ENCODE results near the gene RECQL.

RECQL gene, protein sequence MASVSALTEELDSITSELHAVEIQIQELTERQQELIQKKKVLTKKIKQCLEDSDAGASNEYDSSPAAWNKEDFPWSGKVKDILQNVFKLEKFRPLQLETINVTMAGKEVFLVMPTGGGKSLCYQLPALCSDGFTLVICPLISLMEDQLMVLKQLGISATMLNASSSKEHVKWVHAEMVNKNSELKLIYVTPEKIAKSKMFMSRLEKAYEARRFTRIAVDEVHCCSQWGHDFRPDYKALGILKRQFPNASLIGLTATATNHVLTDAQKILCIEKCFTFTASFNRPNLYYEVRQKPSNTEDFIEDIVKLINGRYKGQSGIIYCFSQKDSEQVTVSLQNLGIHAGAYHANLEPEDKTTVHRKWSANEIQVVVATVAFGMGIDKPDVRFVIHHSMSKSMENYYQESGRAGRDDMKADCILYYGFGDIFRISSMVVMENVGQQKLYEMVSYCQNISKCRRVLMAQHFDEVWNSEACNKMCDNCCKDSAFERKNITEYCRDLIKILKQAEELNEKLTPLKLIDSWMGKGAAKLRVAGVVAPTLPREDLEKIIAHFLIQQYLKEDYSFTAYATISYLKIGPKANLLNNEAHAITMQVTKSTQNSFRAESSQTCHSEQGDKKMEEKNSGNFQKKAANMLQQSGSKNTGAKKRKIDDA

DNA sequence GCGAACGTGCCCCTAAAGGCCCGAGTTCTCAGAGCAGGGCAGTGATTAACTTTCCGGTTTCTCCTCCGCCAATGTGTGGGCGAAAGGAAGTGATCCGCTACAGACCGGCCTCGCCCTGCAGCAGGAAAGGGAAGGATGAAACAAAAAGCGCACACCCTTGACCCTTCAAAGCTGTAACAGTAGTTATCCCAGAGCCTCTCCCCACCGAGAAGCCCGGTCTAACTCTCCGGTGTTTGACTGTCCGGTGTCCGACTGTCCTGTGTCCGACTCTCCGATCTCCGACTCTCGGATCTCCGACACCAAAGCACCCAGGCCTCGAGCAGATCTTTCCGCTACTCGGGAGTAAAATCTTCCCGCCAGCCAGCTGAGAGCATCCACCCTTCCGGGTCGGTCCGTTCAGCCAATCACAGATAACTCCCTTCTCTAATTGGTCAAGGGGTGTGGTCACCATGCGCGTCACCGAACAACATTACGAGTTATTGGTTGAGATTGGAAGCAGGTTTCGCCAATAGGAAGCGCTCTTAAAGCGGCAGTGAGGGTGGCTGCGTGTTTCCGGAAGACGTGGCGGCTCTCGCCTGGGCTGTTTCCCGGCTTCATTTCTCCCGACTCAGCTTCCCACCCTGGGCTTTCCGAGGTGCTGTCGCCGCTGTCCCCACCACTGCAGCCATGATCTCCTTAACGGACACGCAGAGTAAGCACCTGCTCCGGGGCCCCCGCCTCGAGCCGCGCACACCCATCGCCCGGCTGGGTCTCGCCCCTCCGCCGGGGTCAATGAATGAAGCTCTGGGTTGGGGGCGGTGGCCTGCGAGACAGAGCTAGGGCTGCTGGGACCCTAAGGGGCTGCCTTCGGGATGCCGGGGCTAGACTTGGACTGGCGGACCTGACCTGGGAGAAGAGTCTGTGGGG is at the start of gene RECQL, which contains the start of gene GOLT1B:
TSS of gene RECQL (minus strand) at position 378 of the 906 bp plus-strand sequence. CDS start 2,065 bp downstream, outside the sequence.
TSS of gene GOLT1B (plus strand) at position 532 of the 906 bp plus-strand sequence. CDS start at position 667, 135 bp downstream.
- peak; percentile 74 for DNase-seq

- DNase-seq: no peak
Observed at GRCh38 chr12:21547437-21547836, 46.0 kb upstream of the RECQL start.

GRCh38 chr12:21546716-21547115 is 45.3 kb upstream of the RECQL start:
- no peak for DNase-seq

DNA sequence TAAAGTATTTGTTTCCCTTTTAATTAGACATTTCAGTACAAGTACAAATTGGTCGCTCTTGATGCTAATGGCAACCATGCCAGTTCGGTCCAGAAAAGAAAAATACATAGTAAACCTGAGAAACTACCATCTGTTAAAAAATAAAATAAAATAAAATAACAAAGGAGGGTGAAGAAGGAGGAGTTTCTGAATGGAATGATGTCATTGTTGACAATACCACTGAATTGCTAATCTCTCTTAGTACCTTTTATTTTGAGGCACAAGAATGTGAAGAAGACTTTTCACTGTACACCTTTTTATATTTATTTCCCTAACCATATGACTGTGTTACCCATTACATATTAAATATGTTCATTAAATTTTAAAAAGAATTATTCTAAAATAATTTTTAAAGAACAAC is 44.1 kb upstream of the RECQL start:
- DNase-seq: no peak

DNA sequence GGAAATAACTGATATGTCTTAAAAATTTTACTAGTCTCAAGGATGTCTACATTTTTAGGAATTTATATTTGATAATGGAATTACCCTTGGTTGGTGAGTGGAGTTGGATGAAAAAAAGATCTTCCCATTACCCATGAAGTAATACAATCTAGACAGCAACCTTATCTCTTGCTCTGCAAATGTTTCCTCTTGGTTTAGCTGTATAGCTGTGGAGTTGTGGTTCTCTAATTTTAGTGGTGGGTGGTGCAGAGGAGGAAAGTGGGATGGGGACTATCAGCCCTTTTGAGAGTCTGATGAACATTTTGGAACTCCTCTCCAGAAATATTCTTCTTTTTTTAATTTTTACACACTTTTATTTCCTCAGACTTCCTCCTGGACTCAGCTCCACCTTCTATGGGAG is 41.7 kb upstream of the RECQL start:
- no peak for DNase-seq

GRCh38 chr12:21542403-21542802 is 41.0 kb upstream of the RECQL start:
- DNase-seq: no peak

- DNase-seq: no peak
Observed at GRCh38 chr12:21541773-21542172, 40.3 kb upstream of the RECQL start.

DNA sequence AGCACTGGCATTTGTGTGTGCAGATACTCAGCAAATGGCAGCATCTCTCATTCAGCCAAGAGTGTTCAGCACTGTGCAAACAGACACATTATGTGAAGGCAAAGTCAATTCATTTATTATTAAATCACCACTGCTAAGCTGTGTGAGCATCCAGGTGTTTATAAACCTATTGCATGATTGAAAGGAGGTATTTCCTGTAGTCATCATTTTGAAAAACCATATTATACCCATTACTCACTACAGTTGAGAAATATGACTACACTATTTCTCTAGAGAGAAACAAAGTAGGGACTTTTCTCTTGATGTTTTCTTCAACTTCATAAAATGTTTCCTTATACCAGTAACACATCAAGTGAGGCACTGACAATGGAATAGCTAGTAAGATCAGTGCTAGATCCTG is 38.4 kb upstream of the RECQL start:
- DNase-seq: no peak

DNA sequence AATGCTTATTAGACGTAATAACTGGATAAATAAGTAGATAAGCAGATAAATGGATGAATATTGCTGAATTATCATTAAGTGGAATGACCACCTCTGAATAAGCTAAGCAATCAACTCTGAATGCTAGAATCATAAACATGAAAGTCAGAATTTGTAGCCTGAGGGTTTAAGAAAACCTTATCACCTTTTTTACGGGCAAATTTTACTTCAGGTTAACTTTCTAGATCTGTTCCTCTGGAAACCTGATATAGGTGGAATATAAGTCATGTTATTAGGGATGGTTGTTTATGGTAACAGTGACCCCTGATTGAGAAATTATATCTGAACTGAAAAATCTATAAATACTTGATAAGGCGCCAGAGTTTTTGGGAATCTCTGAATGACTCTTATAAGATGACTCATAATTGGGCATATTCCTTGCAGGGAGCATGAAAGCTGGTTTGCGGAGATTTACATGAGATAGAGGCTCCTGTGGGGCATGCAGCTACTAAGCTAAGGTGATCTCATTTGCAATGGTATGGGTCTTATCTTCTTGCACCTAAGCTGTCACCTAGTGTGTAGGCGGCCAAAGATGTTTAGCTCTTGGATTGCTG is 36.7 kb upstream of the RECQL start:
- DNase-seq: no peak

DNA sequence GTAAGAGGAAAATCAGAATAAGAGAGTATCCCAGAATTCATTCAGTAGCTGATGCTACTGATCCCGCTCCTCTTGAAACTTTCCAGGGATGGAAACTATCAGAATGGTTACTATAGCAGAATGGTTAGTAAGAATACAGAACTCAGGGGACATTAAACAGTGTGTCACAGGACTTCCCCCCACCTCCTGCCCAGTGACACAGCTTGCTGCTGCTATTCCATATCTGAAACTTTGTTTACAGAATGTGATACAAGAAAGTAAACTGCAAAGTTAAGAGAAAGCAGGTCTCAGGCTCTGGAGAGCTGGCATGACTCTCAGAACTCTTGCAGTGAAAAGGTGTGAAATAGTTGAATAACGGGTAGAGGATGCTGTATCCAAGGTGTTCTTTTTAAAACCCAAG is 28.0 kb upstream of the RECQL start:
- no peak for DNase-seq

DNA sequence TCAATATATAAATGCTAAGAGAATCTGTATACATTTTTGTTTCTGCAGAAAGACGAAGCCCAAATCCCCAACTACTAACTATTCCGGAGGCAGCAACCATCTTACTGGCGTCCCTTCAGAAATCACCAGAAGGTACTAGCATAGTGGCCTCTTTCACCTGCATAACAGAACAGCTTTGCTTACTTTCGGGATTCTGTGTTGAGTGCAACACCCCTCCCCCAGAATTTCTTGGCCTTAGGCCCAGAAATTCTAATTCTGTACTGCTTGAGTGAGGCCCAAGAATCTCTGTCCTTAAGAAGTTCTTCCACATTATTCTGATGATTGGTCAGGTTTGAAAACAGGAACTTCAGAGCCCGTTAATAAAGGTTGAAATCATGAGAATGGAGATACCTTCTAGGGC is 27.5 kb upstream of the RECQL start:
- DNase-seq: no peak

GRCh38 chr12:21527451-21528180 is 26.2 kb upstream of the RECQL start:
- DNase-seq: peak; percentile 58

DNA sequence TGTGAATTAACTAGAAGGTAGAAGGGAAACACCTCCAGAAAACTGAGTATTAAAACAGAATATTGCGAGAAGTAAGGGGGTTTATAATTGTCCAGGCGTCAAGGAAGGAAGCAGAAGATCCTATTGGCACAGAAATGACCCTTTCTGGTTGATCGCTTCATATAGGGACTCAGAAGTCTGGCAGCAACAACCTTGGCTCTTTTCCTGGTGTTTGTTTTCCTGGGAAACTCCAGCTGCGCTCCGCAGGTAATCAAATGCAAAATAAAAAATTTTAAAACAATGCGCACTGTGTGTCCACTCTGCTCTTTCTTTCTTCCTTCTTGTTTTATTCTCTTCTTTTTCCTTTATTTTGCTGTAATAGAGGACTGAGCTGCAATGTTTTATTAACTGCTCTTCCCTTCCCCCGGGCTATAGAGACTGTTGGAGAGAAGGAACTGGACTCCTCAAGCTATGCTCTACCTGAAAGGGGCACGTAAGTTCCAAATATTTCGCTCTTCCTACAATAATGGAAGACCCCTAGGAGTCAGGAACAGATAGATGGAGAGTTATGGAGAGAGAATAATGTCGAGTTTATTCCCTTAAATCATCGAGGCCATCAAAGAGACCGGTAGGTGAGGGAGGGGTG is 25.4 kb upstream of the RECQL start:
- no peak for DNase-seq

DNA sequence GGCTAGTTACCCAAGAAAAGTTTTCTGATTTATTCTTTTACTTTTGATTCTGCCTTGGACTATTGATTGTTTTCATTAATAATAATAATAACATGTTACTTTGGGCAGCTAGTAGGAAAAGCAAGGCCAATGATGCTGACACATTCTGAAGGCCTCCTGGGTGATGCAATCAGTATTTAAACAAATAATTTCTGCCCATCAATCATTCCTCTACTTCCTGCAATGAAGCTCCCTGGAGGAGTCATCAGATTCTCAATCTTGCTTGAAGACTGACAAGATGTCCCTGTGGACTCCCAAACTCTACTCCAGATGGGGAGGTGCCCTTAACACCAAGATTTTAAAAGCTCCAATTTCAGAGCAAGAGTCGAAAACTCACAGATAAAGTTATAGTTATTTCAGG is 24.6 kb upstream of the RECQL start, which contains the start of gene SPX:
TSS of gene SPX (plus strand) at position 244 of the 400 bp plus-strand sequence. CDS start 177 bp downstream, outside the sequence.
- no peak for DNase-seq

DNA sequence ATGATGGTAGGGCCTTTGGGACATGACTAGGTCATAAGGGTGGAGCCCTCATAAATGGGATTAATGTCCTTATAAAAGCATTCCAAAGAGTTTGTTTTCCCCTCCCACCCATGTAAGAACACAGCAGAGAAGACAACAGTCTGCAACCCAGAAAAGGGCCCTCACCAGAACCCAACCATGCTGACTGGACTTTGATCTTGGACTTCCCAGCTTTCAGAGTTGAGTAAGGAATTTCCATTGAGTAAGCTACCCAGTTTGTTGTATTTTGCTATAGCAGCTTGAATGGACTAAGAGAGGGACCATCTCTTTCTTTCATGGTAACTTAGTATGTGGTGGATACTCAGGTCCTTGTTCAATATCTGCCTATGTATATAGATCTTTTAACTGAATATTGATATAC is 21.7 kb upstream of the RECQL start:
- DNase-seq: no peak

DNA sequence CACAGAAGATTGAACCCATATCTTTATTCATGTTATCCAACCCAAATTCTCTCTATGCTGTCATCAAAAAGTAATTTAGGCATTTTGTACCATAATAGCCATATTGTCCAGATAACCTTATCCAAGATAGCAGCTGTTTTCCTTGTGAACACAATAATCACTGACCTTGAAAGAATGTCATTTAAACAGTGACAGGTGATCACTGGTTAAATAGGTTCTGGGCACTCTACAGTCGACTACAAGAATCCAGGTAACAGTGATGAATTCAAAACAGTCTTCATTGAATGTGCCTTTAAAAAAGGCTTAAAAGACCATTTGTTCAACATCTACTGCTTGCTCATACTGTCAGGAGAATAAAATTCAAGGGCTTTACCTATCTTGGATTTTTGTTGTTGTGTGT is 20.1 kb upstream of the RECQL start:
- DNase-seq: no peak

DNA sequence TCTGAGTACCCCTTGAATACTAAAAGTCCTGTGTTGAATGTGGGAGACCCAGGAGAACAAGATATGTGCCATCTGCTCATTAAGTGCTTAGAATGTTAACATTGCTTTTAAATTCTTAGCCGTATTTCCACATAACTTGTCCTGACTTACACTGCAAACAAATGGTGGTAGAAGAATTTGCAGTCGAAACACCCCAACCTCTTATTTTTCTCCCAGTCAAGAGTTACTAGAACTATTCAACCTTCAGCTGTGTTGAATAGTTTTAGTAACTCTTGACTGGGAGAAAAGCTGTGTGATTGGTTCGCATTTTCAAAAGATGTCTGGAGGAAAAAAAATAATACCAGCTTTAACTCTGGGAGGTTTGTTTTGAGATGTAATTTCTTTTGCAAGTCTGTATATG is 17.0 kb upstream of the RECQL start:
- DNase-seq: no peak

- DNase-seq: no peak
Observed at GRCh38 chr12:21516281-21516680, 14.8 kb upstream of the RECQL start.

- no peak for DNase-seq
Observed at GRCh38 chr12:21509768-21510167, 8.3 kb upstream of the RECQL start.

- DNase-seq: no peak
Observed at GRCh38 chr12:21507849-21508248, 6.4 kb upstream of the RECQL start.

DNA sequence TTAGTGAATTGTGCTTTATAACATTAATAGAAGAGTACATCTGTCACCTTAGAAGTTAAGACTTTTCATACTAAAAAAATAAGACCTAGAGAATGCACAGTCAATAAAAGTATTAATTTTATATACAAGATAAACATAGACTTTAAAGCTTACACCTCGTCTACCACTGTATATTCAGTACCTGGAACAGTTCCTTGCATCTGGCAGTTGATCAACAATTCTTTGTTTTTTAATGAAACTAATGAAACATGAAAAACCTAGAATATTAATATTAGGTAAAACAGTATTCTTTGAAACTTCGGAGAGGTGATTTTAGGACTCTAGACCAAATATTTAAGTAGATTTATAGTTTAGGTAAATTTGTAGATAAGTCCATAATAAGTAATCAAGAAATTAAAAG is 4.5 kb upstream of the RECQL start:
- no peak for DNase-seq

DNA sequence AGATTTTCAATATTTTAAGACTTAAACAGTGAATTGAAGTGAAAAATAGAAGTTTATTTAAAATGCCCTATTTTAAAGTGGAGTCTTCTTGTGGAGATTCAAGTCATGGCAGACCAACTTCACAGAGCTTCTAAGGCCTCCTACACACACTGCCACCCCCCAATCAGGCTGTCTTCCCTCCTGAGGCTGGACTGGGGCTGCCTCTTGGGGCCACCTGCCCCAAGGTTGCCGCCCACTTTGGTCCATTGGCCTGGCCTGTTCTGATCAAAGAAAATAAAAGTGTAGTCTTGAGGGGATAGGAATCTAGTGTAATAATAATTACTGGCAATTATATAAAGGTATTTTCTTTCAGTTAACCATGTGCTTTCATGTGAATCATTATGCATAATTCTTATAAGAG is 1.4 kb upstream of the RECQL start:
- DNase-seq: no peak

Data from stimulated activated CD4-positive, alpha-beta T cell treated with anti-CD3 and anti-CD28 coated beads, Interleukin-12 subunit alpha, Interleukin-12 subunit beta, amount 100 ng/mL, for 4 hours (primary cell).